Neuron (in vitro differentiated cells): ENCODE measurements around the gene RIC1.
"Not testable (repeated sequence)": the region's sequence is repeated elsewhere in the genome, so short reads cannot be mapped to it uniquely, and the experiment has no call there.

Source experiments
- H2AFZ ChIP-seq: one replicate; pipeline ENCODE4 v1.6.1; 2013; ENCODE audit warnings: low read depth, mild to moderate bottlenecking, inconsistent platforms, low read length, moderate library complexity
- H3K27me3 ChIP-seq: one replicate; pipeline ENCODE4 v1.6.1; 2013; ENCODE audit warnings: low read length; ENCODE audit not compliant: insufficient read depth
- H3K36me3 ChIP-seq: one replicate; pipeline ENCODE4 v1.6.1; 2013; ENCODE audit warnings: low read length; ENCODE audit not compliant: insufficient read depth
- H3K4me1 ChIP-seq: one replicate; pipeline ENCODE4 v1.6.1; 2013; ENCODE audit warnings: low read length; ENCODE audit not compliant: insufficient read depth
- H3K4me3 ChIP-seq: 2 replicates; pipeline ENCODE4 v1.5.1; 2013; ENCODE audit warnings: mild to moderate bottlenecking, low read length, moderate library complexity
- H3K9me3 ChIP-seq: one replicate; pipeline ENCODE4 v1.6.1; 2013; ENCODE audit warnings: low read length

RIC1 gene

GRCh38 chr9:5628530-5629311, at the start of gene RIC1:
Gene RIC1, plus strand, starts transcription at chr9:5629107. Its CDS starts 203 bp downstream, at chr9:5629310.
- Histone ChIP-seq H2AFZ (peak within 1 kb of the TSS; percentile 93), H3K4me3 (peak within 1 kb of the TSS; percentile 85), H3K27me3 (no peaks in the 10 kb centered on the region), H3K4me1 (peaks cover 16% of the 10 kb centered on the region), H3K9me3 (no peaks in the 10 kb centered on the region), H3K36me3 (no peaks in the 10 kb centered on the region)

DNA sequence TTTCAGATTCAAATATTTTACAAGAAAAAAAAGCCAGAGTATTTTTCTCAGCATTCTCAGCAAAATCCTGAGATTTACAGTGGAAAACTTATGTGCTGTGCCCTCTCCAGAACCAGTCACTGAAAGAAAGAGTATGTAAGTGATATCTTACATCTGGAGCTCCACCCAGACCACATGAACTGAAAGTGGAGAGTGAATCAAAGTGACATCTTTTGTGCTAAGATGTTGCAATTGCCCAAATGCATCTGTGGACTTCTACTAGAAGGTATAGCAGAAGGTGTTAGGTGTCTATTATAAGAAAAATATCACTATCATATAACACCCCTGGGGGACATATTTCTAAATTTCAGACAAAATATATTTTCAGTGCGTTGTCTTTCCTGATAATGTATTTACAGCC, 49.0 kb upstream of the RIC1 start:
- H3K4me1 ChIP-seq, result peaks cover 4% of the 10 kb centered on the region
- H3K9me3 ChIP-seq, result no peaks in the 10 kb centered on the region
- H3K4me3 ChIP-seq, result no peak overlapping the region
- H2AFZ ChIP-seq, result no peak overlapping the region
- no peaks in the 10 kb centered on the region for H3K27me3 ChIP-seq
- H3K36me3 ChIP-seq, result no peaks in the 10 kb centered on the region

DNA sequence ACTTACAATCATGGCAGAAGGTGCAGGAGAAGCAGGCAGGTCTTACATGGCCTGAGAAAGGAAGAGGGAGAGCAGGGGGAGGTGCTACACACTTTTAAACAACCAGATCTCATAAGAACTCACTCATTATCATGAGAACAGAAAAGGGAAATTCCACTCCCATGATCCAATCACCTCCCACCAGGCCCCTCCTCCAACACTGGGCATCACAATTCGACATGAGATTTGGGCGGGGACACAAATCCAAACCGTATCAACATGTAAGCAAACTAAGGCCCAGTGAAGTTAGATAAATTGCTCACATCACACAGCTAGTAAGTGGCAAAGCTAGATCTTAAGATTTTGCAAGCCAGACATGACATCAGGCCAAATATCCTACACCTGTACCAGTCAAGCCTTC, 48.3 kb upstream of the RIC1 start:
- Histone ChIP-seq H3K4me3 (no peak overlapping the region), H3K27me3 (no peaks in the 10 kb centered on the region)

DNA sequence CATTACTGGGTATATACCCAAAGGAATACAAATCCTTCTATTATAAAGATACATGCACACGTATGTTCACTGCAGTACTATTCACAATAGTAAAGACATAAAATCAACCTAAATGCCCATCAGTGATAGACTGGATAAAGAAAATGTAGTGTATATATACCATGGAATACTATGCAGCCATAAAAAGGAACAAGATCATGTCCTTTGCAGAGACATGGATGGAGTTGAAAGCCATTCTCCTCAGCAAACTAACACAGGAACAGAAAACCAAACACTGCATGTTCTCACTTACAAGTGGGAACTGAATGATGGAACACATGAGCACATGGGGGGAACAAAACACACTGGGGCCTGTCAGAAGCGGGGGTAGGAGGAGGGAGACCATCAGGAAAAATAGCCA, 47.2 kb upstream of the RIC1 start:
- not testable (repeated sequence) for H3K4me1 ChIP-seq, H2AFZ ChIP-seq, H3K36me3 ChIP-seq, H3K4me3 ChIP-seq, H3K27me3 ChIP-seq, H3K9me3 ChIP-seq

More for the DNA sequence above, 48.3 kb upstream of the RIC1 start:
- no peaks in the 10 kb centered on the region for H3K9me3 ChIP-seq
- no peak overlapping the region for H2AFZ ChIP-seq
- no peaks in the 10 kb centered on the region for H3K36me3 ChIP-seq
- H3K4me1 ChIP-seq, result peaks cover 4% of the 10 kb centered on the region

DNA sequence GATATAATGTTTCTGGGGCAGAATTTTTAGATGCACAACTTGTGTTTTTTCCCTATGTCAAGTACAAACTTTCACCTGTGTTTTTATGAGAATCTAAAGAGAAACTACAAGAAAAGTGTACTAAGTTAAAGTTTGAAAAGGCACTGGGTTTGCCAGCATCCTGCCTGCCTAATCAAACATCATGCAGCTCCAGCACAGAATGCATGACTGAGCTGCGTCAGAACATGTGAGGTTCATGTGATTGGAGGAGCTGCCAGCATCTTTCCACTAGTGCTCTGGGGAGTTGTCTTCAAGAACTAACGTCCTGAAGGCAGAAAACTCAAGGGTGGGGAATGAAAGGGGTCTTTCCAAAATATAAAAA, 46.1 kb upstream of the RIC1 start:
- H3K4me3 ChIP-seq, result no peak overlapping the region
- no peaks in the 10 kb centered on the region for H3K27me3 ChIP-seq
- peaks cover 4% of the 10 kb centered on the region for H3K4me1 ChIP-seq
- no peaks in the 10 kb centered on the region for H3K36me3 ChIP-seq
- no peaks in the 10 kb centered on the region for H3K9me3 ChIP-seq
- H2AFZ ChIP-seq, result no peak overlapping the region

DNA sequence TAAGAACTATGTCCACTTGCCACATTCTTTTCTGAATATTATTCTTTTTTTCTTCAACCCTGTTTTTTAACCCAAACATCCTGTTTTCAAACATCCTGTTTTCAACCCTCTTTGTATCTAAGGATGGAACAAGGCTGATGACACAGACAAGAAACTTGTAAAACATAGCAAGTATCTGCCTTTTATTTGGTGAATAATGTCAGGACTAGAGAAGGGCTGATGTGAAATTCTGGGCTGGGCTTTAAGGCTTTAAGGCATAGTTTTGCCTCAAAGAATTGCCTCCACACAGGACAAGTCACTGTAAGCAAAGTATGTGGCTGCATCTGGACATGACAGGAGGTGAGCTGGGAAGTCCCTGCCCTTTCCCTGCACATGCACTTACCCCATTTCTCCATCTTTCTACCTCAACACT, 42.5 kb upstream of the RIC1 start:
- no peaks in the 10 kb centered on the region for H3K36me3 ChIP-seq
- no peaks in the 10 kb centered on the region for H3K9me3 ChIP-seq
- no peak overlapping the region for H2AFZ ChIP-seq
- H3K4me1 ChIP-seq, result peaks cover 4% of the 10 kb centered on the region
- no peak overlapping the region for H3K4me3 ChIP-seq
- no peaks in the 10 kb centered on the region for H3K27me3 ChIP-seq

- H3K4me3 ChIP-seq, result no peak overlapping the region
- H3K4me1 ChIP-seq, result peaks cover 4% of the 10 kb centered on the region
- no peak overlapping the region for H2AFZ ChIP-seq
- no peaks in the 10 kb centered on the region for H3K9me3 ChIP-seq
- no peaks in the 10 kb centered on the region for H3K36me3 ChIP-seq
- H3K27me3 ChIP-seq, result no peaks in the 10 kb centered on the region
Observed at GRCh38 chr9:5587024-5587423, 41.9 kb upstream of the RIC1 start.

- Histone ChIP-seq H3K9me3 (no peaks in the 10 kb centered on the region), H3K4me3 (no peak overlapping the region), H3K4me1 (no peaks in the 10 kb centered on the region), H2AFZ (no peak overlapping the region), H3K36me3 (no peaks in the 10 kb centered on the region), H3K27me3 (no peaks in the 10 kb centered on the region)
Observed at GRCh38 chr9:5592231-5592630, 36.7 kb upstream of the RIC1 start.

GRCh38 chr9:5592904-5593303, 36.0 kb upstream of the RIC1 start:
- no peaks in the 10 kb centered on the region for H3K4me1 ChIP-seq
- no peak overlapping the region for H2AFZ ChIP-seq
- H3K4me3 ChIP-seq, result no peak overlapping the region
- H3K9me3 ChIP-seq, result no peaks in the 10 kb centered on the region
- no peaks in the 10 kb centered on the region for H3K36me3 ChIP-seq
- no peaks in the 10 kb centered on the region for H3K27me3 ChIP-seq

GRCh38 chr9:5593904-5594303, 35.0 kb upstream of the RIC1 start:
- no peaks in the 10 kb centered on the region for H3K4me1 ChIP-seq
- H3K27me3 ChIP-seq, result no peaks in the 10 kb centered on the region
- no peaks in the 10 kb centered on the region for H3K9me3 ChIP-seq
- H2AFZ ChIP-seq, result no peak overlapping the region
- no peak overlapping the region for H3K4me3 ChIP-seq
- no peaks in the 10 kb centered on the region for H3K36me3 ChIP-seq

GRCh38 chr9:5596173-5596572, 32.7 kb upstream of the RIC1 start:
- Histone ChIP-seq H3K4me3 (no peak overlapping the region), H3K4me1 (no peaks in the 10 kb centered on the region), H2AFZ (no peak overlapping the region), H3K27me3 (no peaks in the 10 kb centered on the region), H3K9me3 (no peaks in the 10 kb centered on the region), H3K36me3 (no peaks in the 10 kb centered on the region)

DNA sequence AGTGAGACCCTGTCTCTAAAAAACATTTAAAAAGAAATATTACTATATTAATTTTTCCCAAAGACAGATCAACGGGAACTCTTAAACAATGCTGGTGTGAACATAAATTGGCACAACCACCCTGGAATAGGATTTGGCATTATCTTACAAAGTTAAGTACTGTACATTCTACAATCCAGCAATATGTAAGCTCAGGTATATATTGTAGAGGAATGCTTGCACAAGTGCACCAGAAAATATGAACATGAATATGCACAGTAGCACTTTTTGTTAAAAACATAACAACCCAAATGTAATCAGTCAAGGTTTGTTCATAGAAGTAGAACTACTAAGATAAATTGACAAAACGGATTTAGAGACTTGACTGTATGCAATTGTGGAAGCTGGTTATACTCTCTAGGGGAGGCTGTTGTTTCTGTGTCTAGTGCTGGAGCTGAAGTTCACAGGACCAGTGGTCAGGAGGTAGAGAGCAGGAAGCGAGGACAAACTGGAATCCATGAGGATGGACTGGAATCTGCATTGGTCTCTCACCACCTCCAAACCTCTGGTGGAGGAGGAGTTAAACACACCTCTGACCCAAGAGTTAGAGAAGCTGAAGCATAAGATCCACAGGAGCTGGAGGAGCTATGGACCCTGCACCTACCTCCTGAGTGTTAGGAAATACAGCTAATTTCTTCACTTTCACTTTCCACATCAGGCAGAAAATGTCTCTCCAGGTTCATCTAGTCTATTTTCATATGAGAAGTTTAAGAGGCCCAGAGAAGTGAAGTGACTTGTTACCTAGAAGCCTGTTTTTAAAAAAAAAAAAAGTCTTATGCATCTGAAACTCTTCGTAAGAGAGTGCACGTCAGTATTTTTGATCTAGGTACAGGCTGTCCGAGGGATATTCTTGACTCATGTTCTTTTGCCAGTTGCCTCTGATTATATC, 20.3 kb upstream of the RIC1 start:
- Histone ChIP-seq H3K27me3 (no peaks in the 10 kb centered on the region), H3K9me3 (no peaks in the 10 kb centered on the region), H3K4me3 (no peak overlapping the region), H2AFZ (no peak overlapping the region), H3K36me3 (no peaks in the 10 kb centered on the region), H3K4me1 (no peaks in the 10 kb centered on the region)

DNA sequence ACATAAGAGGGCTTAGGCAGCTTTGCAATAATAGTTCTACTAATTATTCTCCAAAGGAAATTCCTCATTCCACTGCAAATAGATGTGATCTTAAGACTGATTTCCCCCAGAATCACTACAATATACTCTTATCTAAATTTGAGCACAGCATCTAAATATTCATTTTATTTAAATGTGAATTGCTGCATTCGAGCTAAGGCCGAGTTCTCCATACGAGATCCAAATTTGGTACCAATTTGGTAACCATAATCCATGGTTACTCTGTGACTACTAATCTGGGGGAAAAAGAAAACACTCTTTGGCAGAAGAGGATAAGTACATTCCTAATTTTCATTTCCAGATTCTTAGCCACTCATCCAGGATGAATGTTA, 19.7 kb upstream of the RIC1 start:
- H3K36me3 ChIP-seq, result no peaks in the 10 kb centered on the region
- H3K4me3 ChIP-seq, result no peak overlapping the region
- H3K4me1 ChIP-seq, result no peaks in the 10 kb centered on the region
- no peak overlapping the region for H2AFZ ChIP-seq
- H3K9me3 ChIP-seq, result no peaks in the 10 kb centered on the region
- H3K27me3 ChIP-seq, result no peaks in the 10 kb centered on the region
